GM10248 (cell line): ENCODE measurements around the gene CADPS.

Experiments
- CTCF ChIA-PET: fragments of 300-600 bp; sonication (Branson Sonifier 250); formaldehyde crosslinking; extraction: SDS; loops from one replicate; lab custom pipeline; 2021; ENCODE audit warnings: antibody characterized with exemption; lab: Yijun Ruan, JAX
- POLR2A ChIA-PET: fragments of 350-650 bp; sonication (Branson Sonifier 250); formaldehyde crosslinking; extraction: SDS; loops from one replicate; lab custom pipeline; 2020; ENCODE audit warnings: antibody characterized with exemption; lab: Yijun Ruan, JAX
- DNase-seq: peaks from one replicate; pipeline ENCODE4 v3.0.0; 2012; ENCODE audit errors: extremely low spot score
- CTCF ChIP-seq: IDR thresholded peaks from 2 replicates; pipeline ENCODE4 v1.5.1; 2012; ENCODE audit warnings: mild to moderate bottlenecking, low read depth; ENCODE audit errors: extremely low read depth, missing control alignments, control extremely low read depth

The CADPS gene

GRCh38 chr3:62688050-62688449 is 187.2 kb downstream of the CADPS start:
- ChIA-PET POLR2A (no interaction called here), CTCF (interaction anchor here (1.0 to 1.6 kb wide), 3 partner anchors 12 to 23 kb away, joined by 3 to 4 read pairs (median 3); no protein-coding TSS in a partner anchor)
- no peak for TF ChIP-seq CTCF
- DNase-seq, result no peak

- no peak for DNase-seq
- TF ChIP-seq CTCF, result no peak
- CTCF ChIA-PET, result interaction anchor here (1.2 to 1.6 kb wide), 3 partner anchors 10 to 33 kb away, joined by 3 to 4 read pairs (median 3); no protein-coding TSS in a partner anchor
- POLR2A ChIA-PET, result no interaction called here
Observed at GRCh38 chr3:62686503-62687294, 188.5 kb downstream of the CADPS start.

- TF ChIP-seq CTCF, result no peak
- ChIA-PET CTCF (interaction anchor here (0.9 kb wide), 1 partner anchor 16 kb away, joined by 3 read pairs; no protein-coding TSS in a partner anchor), POLR2A (no interaction called here)
- DNase-seq, result no peak
Observed at GRCh38 chr3:62682826-62683225, 192.4 kb downstream of the CADPS start.

GRCh38 chr3:62679988-62680387 is 195.2 kb downstream of the CADPS start:
- TF ChIP-seq CTCF, result no peak
- DNase-seq, result no peak
- ChIA-PET CTCF (interaction anchor here (2.0 kb wide), 1 partner anchor 12 kb away, joined by 5 read pairs; no protein-coding TSS in a partner anchor), POLR2A (no interaction called here)

- ChIA-PET CTCF (interaction anchor here (1.4 to 2.0 kb wide), 2 partner anchors 11 to 13 kb away, joined by 5 to 7 read pairs; no protein-coding TSS in a partner anchor), POLR2A (no interaction called here)
- DNase-seq, result no peak
- no peak for TF ChIP-seq CTCF
Observed at GRCh38 chr3:62678841-62679240, 196.4 kb downstream of the CADPS start.

GRCh38 chr3:62677926-62678325 is 197.3 kb downstream of the CADPS start:
- ChIA-PET POLR2A (no interaction called here), CTCF (no interaction called here)
- no peak for TF ChIP-seq CTCF
- no peak for DNase-seq
